Mammary microvascular endothelial cell (primary cell): ENCODE data around the gene BACH1. TPM values are rescaled to one million over a fixed set of nuclear protein-coding genes. Genes with fewer than 3 reads are reported as not detected.

Experiments used
- total RNA-seq: library from RNA; depleted of rRNA; stranded (reverse); fragments of >200 nt; gene quantifications from 2 replicates; pipeline ENCODE4 v1.2.3, GENCODE V29; 2015

The BACH1 gene
- total RNA-seq: 11.3 and 15.1 TPM in 2 replicates

GRCh38 chr21:29298348-29299045 lies at the start of gene BACH1:
Gene BACH1 (plus strand): TSS chr21:29298922. CDS start chr21:29321281, 22,359 bp downstream.

Other genes starting within 250 kb of the BACH1 start
- gene CCT8, start 225.3 kb upstream of the BACH1 start, total RNA-seq: 246 and 273 TPM in 2 replicates
- gene MAP3K7CL, start 168.3 kb upstream of the BACH1 start, total RNA-seq: 9.5 and 14.6 TPM in 2 replicates